Measurements from ENCODE around the gene C1orf141. TPM values are rescaled to one million over a fixed set of nuclear protein-coding genes. Genes with fewer than 3 reads are reported as not detected.

C1orf141 gene
- total RNA-seq, 2 experiments from 2014 or later: not detected

- no peak for DNase-seq
- no peak for TF ChIP-seq CTCF (IDR thresholded peaks at IDR 0.05)
- intact Hi-C loops (cut with DNase I, micrococcal nuclease): loop anchor here in 1 of 2 experiments (5.0 kb wide), 1 partner anchor 43 kb away; no protein-coding TSS in a partner anchor
- H3K36me3 ChIP-seq (ENCODE audit: insufficient read depth, low read length): no peaks in the 10 kb centered on the region
- no peaks in the 10 kb centered on the region for H3K9me3 ChIP-seq (ENCODE audit: control insufficient read depth in 1 of 2, insufficient read depth in 1 of 2, low read length in 2 of 2)
- peaks cover 0 to 3% of the 10 kb centered on the region in 2 experiments for H3K27me3 ChIP-seq (ENCODE audit: control insufficient read depth in 1 of 2, insufficient read depth in 2 of 2, low read length in 2 of 2)
- H3K27ac ChIP-seq (ENCODE audit: low read depth in 1 of 2, low read length in 2 of 2): no peak overlapping the region
- H3K27ac Mint-ChIP-seq: no peak overlapping the region
- peaks cover 57% of the 10 kb centered on the region for H3K4me1 Mint-ChIP-seq (ENCODE audit: low read depth)
- no peak overlapping the region for H3K4me3 ChIP-seq (ENCODE audit: low read length)
- ATAC-seq (ENCODE audit: poor library complexity): no peak
- no peaks in the 10 kb centered on the region for H3K9me3 Mint-ChIP-seq
- CTCF ChIA-PET: no interaction called here
- peak overlapping the region; percentile 34 for H3K4me3 Mint-ChIP-seq
- H3K27me3 Mint-ChIP-seq: no peaks in the 10 kb centered on the region
- H3K36me3 Mint-ChIP-seq (ENCODE audit: low read depth): no peaks in the 10 kb centered on the region
- H3K4me1 ChIP-seq (ENCODE audit: insufficient read depth, low read length): peaks cover 19% of the 10 kb centered on the region
- POLR2A ChIA-PET: no interaction called here
These were observed 34.7 kb upstream of the C1orf141 start for GRCh38 chr1:67169496-67169895.

GRCh38 chr1:67166196-67166595, 31.4 kb upstream of the C1orf141 start, which contains the start of gene IL23R:
TSS of gene IL23R (plus strand) at chr1:67166454. CDS start at chr1:67168121, 1,667 bp downstream.
- Histone ChIP-seq H3K36me3 (ENCODE audit: insufficient read depth, low read length) (no peaks in the 10 kb centered on the region), H3K27me3 (ENCODE audit: control insufficient read depth in 1 of 2, insufficient read depth in 2 of 2, low read length in 2 of 2) (peaks cover 0 to 3% of the 10 kb centered on the region in 2 experiments), H3K27ac (ENCODE audit: low read depth in 1 of 2, low read length in 2 of 2) (no peak within 1 kb of the TSS), H3K4me3 (ENCODE audit: low read length) (peak within 1 kb of the TSS; percentile 32), H3K9me3 (ENCODE audit: control insufficient read depth in 1 of 2, insufficient read depth in 1 of 2, low read length in 2 of 2) (no peaks in the 10 kb centered on the region), H3K4me1 (ENCODE audit: insufficient read depth, low read length) (peaks cover 16% of the 10 kb centered on the region)
- peaks cover 6% of the 10 kb centered on the region for H3K27me3 Mint-ChIP-seq
- peak within 1 kb of the TSS; percentile 11 for H3K27ac Mint-ChIP-seq
- intact Hi-C loops (cut with DNase I, micrococcal nuclease): loop anchor here in 1 of 2 experiments (5.0 kb wide), 1 partner anchor 46 kb away; no protein-coding TSS in a partner anchor
- peak; percentile 43 for ATAC-seq (ENCODE audit: poor library complexity)
- H3K4me3 Mint-ChIP-seq: peak within 1 kb of the TSS; percentile 42
- ChIA-PET CTCF (interaction anchor here (0.8 to 1.7 kb wide), 3 partner anchors 16 to 46 kb away, joined by 3 to 6 read pairs (median 4); no protein-coding TSS in a partner anchor), POLR2A (no interaction called here)
- H3K36me3 Mint-ChIP-seq (ENCODE audit: low read depth): no peaks in the 10 kb centered on the region
- peak in 5 of 14 experiments; percentile 2 to 79 (median 49) for DNase-seq
- no peaks in the 10 kb centered on the region for H3K9me3 Mint-ChIP-seq
- TF ChIP-seq CTCF (IDR thresholded peaks at IDR 0.05): no peak
- H3K4me1 Mint-ChIP-seq (ENCODE audit: low read depth): peaks cover 36% of the 10 kb centered on the region

GRCh38 chr1:67165468-67166041, 30.8 kb upstream of the C1orf141 start:
- no peak for DNase-seq
- TF ChIP-seq CTCF (IDR thresholded peaks at IDR 0.05): no peak
- Histone ChIP-seq H3K4me3 (ENCODE audit: low read length) (no peak overlapping the region), H3K36me3 (ENCODE audit: insufficient read depth, low read length) (no peaks in the 10 kb centered on the region), H3K27me3 (ENCODE audit: control insufficient read depth in 1 of 2, insufficient read depth in 2 of 2, low read length in 2 of 2) (peaks cover 0 to 3% of the 10 kb centered on the region in 2 experiments), H3K4me1 (ENCODE audit: insufficient read depth, low read length) (peaks cover 14% of the 10 kb centered on the region), H3K9me3 (ENCODE audit: control insufficient read depth in 1 of 2, insufficient read depth in 1 of 2, low read length in 2 of 2) (no peaks in the 10 kb centered on the region), H3K27ac (ENCODE audit: low read depth in 1 of 2, low read length in 2 of 2) (no peak overlapping the region)
- ChIA-PET CTCF (interaction anchor here (0.8 to 1.7 kb wide), 3 partner anchors 15 to 47 kb away, joined by 3 to 6 read pairs (median 4); no protein-coding TSS in a partner anchor), POLR2A (interaction anchor here (1.0 kb wide), 1 partner anchor 15 kb away, joined by 3 read pairs; no protein-coding TSS in a partner anchor)
- peaks cover 6% of the 10 kb centered on the region for H3K27me3 Mint-ChIP-seq
- no peak for ATAC-seq (ENCODE audit: poor library complexity)
- peaks cover 30% of the 10 kb centered on the region for H3K4me1 Mint-ChIP-seq (ENCODE audit: low read depth)
- H3K36me3 Mint-ChIP-seq (ENCODE audit: low read depth): no peaks in the 10 kb centered on the region
- H3K27ac Mint-ChIP-seq: no peak overlapping the region
- H3K4me3 Mint-ChIP-seq: no peak overlapping the region
- intact Hi-C loops (cut with DNase I, micrococcal nuclease): loop anchor here in 1 of 2 experiments (2.0 to 5.0 kb wide), 2 partner anchors 31 to 47 kb away; no protein-coding TSS in a partner anchor
- no peaks in the 10 kb centered on the region for H3K9me3 Mint-ChIP-seq
